Astrocyte (in vitro differentiated cells and primary cell): Measurements from ENCODE around the gene CRYZ. TPM values are rescaled to one million over a fixed set of nuclear protein-coding genes. Genes with fewer than 3 reads are reported as not detected.

Source experiments
- DNase-seq: peaks from one replicate; pipeline ENCODE4 v3.0.0-alpha.2; 2010; ENCODE audit warnings: low read depth
- FAIRE-seq: peaks from 2 replicates; lab custom pipeline; 2011; peaks lifted over from hg19 to GRCh38; lab: Jason Lieb, UNC
- H2AFZ ChIP-seq: 2 replicates; pipeline ENCODE4 v1.6.0; 2012; ENCODE audit warnings: low read depth, low read length, inconsistent platforms
- H3K27ac ChIP-seq: 2 replicates; pipeline ENCODE4 v1.5.1; 2011; ENCODE audit warnings: low read depth, low read length, inconsistent platforms
- H3K27me3 ChIP-seq: 2 replicates; pipeline ENCODE4 v1.6.0; 2011; ENCODE audit warnings: low read length, inconsistent platforms; ENCODE audit not compliant: insufficient read depth
- H3K36me3 ChIP-seq: 2 replicates; pipeline ENCODE4 v1.5.1; 2011; ENCODE audit warnings: low read length, inconsistent platforms; ENCODE audit not compliant: insufficient read depth
- H3K4me1 ChIP-seq: 2 replicates; pipeline ENCODE4 v1.5.1; 2011; ENCODE audit warnings: low read length, inconsistent platforms; ENCODE audit not compliant: insufficient read depth
- H3K4me2 ChIP-seq: 2 replicates; pipeline ENCODE4 v1.6.0; 2012; ENCODE audit warnings: low read length, inconsistent platforms
- H3K4me3 ChIP-seq: 2 replicates; pipeline ENCODE4 v1.5.1; 2011; ENCODE audit warnings: low read depth, mild to moderate bottlenecking, low read length, inconsistent platforms; ENCODE audit not compliant: insufficient read depth
- H3K79me2 ChIP-seq: 2 replicates; pipeline ENCODE4 v1.6.0; 2012; ENCODE audit warnings: mild to moderate bottlenecking, low read length, inconsistent platforms; ENCODE audit not compliant: insufficient read depth
- H3K9ac ChIP-seq: 2 replicates; pipeline ENCODE4 v1.6.0; 2012; ENCODE audit warnings: mild to moderate bottlenecking, low read length, inconsistent platforms
- H3K9me3 ChIP-seq: 2 replicates; pipeline ENCODE4 v1.5.1; 2012; ENCODE audit warnings: low read depth, mild to moderate bottlenecking, low read length, inconsistent platforms; ENCODE audit not compliant: insufficient read depth
- H4K20me1 ChIP-seq: 2 replicates; pipeline ENCODE4 v1.6.0; 2012; ENCODE audit warnings: low read length, inconsistent platforms; ENCODE audit not compliant: insufficient read depth
- H3K27ac Mint-ChIP-seq: one replicate; pipeline ENCODE4 v1.8.0; 2021; ENCODE audit warnings: mild to moderate bottlenecking, mixed read lengths; ENCODE audit not compliant: unreplicated experiment
- H3K27me3 Mint-ChIP-seq: one replicate; pipeline ENCODE4 v1.8.0; 2021; ENCODE audit warnings: low read depth, mixed read lengths; ENCODE audit not compliant: unreplicated experiment
- H3K36me3 Mint-ChIP-seq: one replicate; pipeline ENCODE4 v1.8.0; 2021; ENCODE audit warnings: low read depth, mixed read lengths; ENCODE audit not compliant: unreplicated experiment
- H3K4me1 Mint-ChIP-seq: one replicate; pipeline ENCODE4 v1.8.0; 2021; ENCODE audit warnings: low read depth, mixed read lengths; ENCODE audit not compliant: unreplicated experiment
- H3K4me3 Mint-ChIP-seq: one replicate; pipeline ENCODE4 v1.8.0; 2021; ENCODE audit warnings: mild to moderate bottlenecking, moderate library complexity, mixed read lengths; ENCODE audit not compliant: unreplicated experiment
- H3K9me3 Mint-ChIP-seq: one replicate; pipeline ENCODE4 v1.8.0; 2021; ENCODE audit warnings: mild to moderate bottlenecking, mixed read lengths; ENCODE audit not compliant: unreplicated experiment
- EZH2 ChIP-seq: IDR thresholded peaks from 2 replicates; pipeline ENCODE4 v1.6.1; 2012; ENCODE audit warnings: mild to moderate bottlenecking, low read length, inconsistent platforms; ENCODE audit not compliant: insufficient read depth
- total RNA-seq: library from RNA; stranded (reverse); gene quantifications from 2 replicates; pipeline ENCODE4 v1.2.1, GENCODE V29; 2021
- TF ChIP-seq, protein P1 (sequence below): IDR thresholded peaks from 2 replicates; pipeline ENCODE4 v1.5.1; 2011; ENCODE audit warnings: low read depth, mild to moderate bottlenecking, inconsistent platforms, low read length, moderate library complexity; ENCODE audit not compliant: insufficient read depth

The CRYZ gene
- total RNA-seq, 1 donor from 2014 or later, result 31.0 TPM

DNA sequence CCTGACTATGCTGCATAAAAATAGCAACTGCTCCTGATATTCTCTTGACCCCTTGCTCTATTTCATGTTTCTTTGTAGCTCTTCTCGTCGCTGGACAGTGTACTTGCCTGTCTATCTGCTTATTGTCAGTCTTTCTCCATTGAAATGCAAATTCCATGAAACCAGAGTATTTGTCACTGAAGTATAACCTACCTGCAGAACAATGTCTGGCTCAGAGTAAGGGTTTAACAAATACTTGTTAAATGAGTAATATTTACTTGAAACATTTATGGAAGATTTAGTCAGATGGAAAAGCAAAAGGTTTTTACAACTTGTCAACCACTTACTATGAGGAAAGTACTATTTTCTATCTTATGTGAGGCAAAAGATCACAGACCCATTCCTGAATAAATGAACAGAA is 39.4 kb downstream of the CRYZ start:
- H3K9me3 ChIP-seq, result no peaks in the 10 kb centered on the region
- no peak for TF ChIP-seq EZH2
- TF ChIP-seq, protein P1, sequence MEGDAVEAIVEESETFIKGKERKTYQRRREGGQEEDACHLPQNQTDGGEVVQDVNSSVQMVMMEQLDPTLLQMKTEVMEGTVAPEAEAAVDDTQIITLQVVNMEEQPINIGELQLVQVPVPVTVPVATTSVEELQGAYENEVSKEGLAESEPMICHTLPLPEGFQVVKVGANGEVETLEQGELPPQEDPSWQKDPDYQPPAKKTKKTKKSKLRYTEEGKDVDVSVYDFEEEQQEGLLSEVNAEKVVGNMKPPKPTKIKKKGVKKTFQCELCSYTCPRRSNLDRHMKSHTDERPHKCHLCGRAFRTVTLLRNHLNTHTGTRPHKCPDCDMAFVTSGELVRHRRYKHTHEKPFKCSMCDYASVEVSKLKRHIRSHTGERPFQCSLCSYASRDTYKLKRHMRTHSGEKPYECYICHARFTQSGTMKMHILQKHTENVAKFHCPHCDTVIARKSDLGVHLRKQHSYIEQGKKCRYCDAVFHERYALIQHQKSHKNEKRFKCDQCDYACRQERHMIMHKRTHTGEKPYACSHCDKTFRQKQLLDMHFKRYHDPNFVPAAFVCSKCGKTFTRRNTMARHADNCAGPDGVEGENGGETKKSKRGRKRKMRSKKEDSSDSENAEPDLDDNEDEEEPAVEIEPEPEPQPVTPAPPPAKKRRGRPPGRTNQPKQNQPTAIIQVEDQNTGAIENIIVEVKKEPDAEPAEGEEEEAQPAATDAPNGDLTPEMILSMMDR, result no peak
- no peaks in the 10 kb centered on the region for H3K27me3 ChIP-seq
- H3K4me1 ChIP-seq, result peaks cover 7% of the 10 kb centered on the region
- Mint-ChIP-seq H3K36me3 (no peaks in the 10 kb centered on the region), H3K27ac (no peak overlapping the region), H3K4me1 (peaks cover 8% of the 10 kb centered on the region), H3K27me3 (no peaks in the 10 kb centered on the region), H3K4me3 (no peak overlapping the region), H3K9me3 (no peaks in the 10 kb centered on the region)
- no peaks in the 10 kb centered on the region for H3K36me3 ChIP-seq
- H3K4me3 ChIP-seq, result no peak overlapping the region
- peak; percentile 85 for DNase-seq
- H3K79me2 ChIP-seq, result no peaks in the 10 kb centered on the region
- H3K9ac ChIP-seq, result peak overlapping the region; percentile 7
- H4K20me1 ChIP-seq, result no peaks in the 10 kb centered on the region
- peak overlapping the region; percentile 72 for H3K4me2 ChIP-seq
- H3K27ac ChIP-seq, result peak overlapping the region; percentile 55
- peak overlapping the region; percentile 19 for H2AFZ ChIP-seq
- FAIRE-seq, result no peak

DNA sequence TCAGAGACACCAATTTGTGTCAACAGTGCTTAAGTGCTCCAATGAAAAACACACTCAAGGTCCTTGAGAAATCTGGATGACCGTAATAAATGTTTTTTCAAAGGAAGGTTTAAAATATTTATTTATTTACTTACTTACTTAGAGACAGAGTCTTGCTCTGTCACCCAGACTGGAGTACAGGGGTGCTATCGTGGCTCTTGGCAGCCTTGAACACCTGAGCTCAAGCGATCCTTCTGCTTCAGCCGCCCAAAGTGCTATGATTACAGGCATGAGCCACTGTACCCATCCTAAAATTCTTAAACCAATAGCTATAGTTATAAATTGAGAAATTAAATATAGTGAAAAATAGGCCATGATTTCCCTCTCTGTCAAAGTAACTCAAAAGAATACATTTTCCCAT is 41.9 kb downstream of the CRYZ start:
- no peak for FAIRE-seq
- Histone ChIP-seq H3K4me3 (no peak overlapping the region), H3K4me1 (peaks cover 7% of the 10 kb centered on the region), H3K9ac (no peak overlapping the region), H3K9me3 (no peaks in the 10 kb centered on the region), H3K79me2 (no peaks in the 10 kb centered on the region), H3K27me3 (no peaks in the 10 kb centered on the region), H3K4me2 (no peak overlapping the region), H2AFZ (no peak overlapping the region), H3K36me3 (no peaks in the 10 kb centered on the region), H4K20me1 (no peaks in the 10 kb centered on the region), H3K27ac (no peak overlapping the region)
- Mint-ChIP-seq H3K4me1 (peaks cover 8% of the 10 kb centered on the region), H3K27me3 (no peaks in the 10 kb centered on the region), H3K9me3 (no peaks in the 10 kb centered on the region), H3K27ac (no peak overlapping the region), H3K36me3 (no peaks in the 10 kb centered on the region), H3K4me3 (no peak overlapping the region)
- DNase-seq, result no peak
- TF ChIP-seq, protein P1, result no peak
- no peak for TF ChIP-seq EZH2

DNA sequence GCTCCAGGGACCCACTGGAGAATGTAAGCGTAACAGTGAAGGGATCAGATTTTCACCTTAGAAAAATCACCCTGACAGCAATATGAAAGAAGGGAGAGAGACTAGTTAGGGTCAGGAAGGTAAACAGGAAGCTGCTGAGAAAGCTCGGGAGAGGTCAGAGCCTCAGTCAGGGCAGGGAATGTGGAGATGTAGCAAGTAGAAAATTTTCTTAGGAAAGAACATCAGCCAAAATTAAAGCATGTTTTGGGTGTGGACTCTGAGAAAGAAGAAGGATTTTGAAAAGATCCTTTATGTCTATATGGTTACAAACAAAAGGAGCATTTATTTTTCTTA is 42.5 kb downstream of the CRYZ start:
- FAIRE-seq, result no peak
- peak overlapping the region; percentile 43 for H2AFZ ChIP-seq

More for the DNA sequence above, 42.5 kb downstream of the CRYZ start:
- Histone ChIP-seq H3K4me1 (peaks cover 7% of the 10 kb centered on the region), H3K27me3 (no peaks in the 10 kb centered on the region), H3K9me3 (no peaks in the 10 kb centered on the region), H3K4me3 (no peak overlapping the region), H3K4me2 (no peak overlapping the region), H4K20me1 (no peaks in the 10 kb centered on the region), H3K27ac (no peak overlapping the region), H3K36me3 (no peaks in the 10 kb centered on the region), H3K79me2 (no peaks in the 10 kb centered on the region), H3K9ac (no peak overlapping the region)
- H3K27me3 Mint-ChIP-seq, result no peaks in the 10 kb centered on the region
- no peaks in the 10 kb centered on the region for H3K9me3 Mint-ChIP-seq
- H3K4me3 Mint-ChIP-seq, result no peak overlapping the region
- no peaks in the 10 kb centered on the region for H3K36me3 Mint-ChIP-seq
- TF ChIP-seq, protein P1, result no peak
- TF ChIP-seq EZH2, result no peak
- H3K27ac Mint-ChIP-seq, result no peak overlapping the region
- no peak for DNase-seq
- H3K4me1 Mint-ChIP-seq, result peaks cover 8% of the 10 kb centered on the region
